ENCODE measurements around the gene IL1RAPL1.

DNA sequence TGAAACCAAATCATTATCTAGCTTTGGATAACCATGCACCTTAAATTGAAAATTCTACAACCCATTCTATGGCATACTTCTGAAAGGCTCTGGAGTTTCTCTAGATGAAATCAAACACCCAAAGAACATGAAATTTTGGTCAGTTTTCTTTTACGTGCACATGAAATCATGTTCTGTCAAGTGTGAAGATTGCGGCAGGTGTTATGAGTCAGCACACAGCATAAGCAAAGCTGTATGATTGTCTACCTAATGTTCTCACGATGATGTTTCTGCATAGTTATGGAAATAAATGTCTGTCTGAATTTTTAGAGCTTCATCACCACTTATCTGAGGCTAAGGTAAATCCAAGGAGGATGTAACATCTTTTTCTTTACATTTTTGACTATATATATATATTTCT is 495.3 kb downstream of the IL1RAPL1 start:
- TF ChIP-seq CTCF (conservative IDR thresholded peaks at IDR 0.05) (no peak), ZFX (IDR thresholded peaks at IDR 0.05) (no peak)

All from C4-2B (cell line).